GM19397 (cell line): ENCODE results near the gene PLAAT3.
"Not testable (repeated sequence)": the region's sequence is repeated elsewhere in the genome, so short reads cannot be mapped to it uniquely, and the experiment has no call there.

Experiments used
- ATAC-seq: cut with Tn5 transposase; IDR thresholded peaks from one replicate; pipeline ENCODE4 v1.9.1; 2021; ENCODE audit warnings: mild to moderate bottlenecking, moderate library complexity; ENCODE audit not compliant: unreplicated experiment

The PLAAT3 gene

DNA sequence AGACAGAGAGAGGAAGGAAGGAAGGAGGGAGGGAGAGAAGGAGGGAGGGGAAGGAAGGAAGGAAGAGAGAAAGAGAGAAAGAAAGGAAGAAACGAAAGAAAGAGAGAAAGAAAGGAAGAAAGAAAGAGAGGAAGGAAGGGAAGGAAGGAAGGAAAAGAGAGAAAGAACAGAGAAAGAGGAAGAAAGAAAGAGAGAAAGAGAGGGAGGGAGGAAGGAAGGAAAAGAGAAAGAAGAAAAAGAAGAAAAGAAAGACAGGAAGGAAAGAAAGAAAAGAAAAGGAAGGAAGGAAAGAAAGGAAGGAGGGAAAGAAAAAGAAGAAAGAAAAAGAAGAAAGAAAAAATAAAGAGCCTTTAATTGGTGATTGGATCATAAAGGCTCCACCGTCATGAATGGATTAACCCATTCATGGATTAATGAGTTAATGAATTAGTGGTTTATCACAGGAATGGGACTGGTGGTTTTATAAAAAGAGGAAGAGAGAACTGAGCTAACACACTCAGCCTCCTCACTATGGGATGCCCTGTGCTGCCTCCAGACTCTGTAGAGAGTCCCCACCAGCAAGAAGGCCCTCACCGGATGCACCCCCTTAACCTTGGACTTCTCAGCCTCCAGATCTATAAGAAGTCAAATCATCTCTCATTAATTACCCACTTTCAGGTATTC lies 42.1 kb downstream of the PLAAT3 start:
- ATAC-seq: no peak

DNA sequence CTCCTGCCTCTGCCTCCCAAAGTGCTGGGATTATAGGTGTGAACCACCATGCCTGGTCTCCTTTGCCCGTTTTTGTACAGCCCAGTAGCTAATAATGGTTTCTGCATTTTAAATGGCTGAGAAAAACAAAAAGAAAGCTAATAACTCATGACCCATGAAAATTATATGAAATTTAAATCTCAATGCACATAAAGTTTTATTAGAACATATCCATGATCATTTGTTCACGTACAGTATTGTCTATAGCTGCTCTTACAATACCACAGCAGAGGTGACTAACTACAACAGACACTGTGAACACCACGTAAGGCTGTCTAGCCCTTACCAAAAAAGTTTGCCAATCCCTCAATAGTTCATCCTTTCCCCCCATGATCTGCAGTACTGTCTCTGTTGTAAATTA lies 44.7 kb downstream of the PLAAT3 start:
- ATAC-seq: no peak

DNA sequence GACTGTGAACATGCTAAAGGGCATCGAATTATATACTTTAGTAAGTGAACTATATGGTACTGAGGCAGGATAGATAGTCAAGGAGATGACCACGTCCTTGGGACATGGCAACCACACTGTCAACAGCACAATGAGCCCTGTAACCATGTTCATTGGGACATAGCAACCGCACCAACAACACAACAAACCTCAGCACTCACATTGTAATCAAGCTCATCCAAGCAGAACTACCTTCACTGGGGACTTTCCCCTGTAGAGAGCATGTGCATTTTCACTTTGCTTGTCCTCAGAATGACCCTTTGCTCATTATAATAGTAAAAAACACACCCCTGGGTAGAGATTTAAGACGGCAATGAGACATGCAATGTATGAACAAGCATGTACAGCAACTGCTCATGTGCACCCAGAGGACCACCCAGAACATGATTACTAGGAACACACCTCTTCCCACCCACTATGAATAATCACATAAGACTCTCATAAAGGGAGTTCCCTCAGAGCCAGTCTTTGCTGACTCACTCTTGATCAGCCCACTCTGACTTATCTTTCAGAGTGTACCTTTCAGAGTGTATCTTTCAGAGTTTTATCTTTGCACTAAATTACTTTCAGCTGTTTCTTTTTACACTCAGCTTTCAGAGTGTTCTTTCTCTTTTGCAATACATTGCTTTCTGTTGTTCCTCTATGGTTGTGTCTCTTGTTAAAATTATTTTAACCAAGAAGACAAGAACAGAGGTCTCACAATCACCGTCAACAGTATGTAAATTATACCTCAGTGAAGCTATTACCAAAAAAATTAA lies 47.0 kb downstream of the PLAAT3 start:
- peak; percentile 71 for ATAC-seq

DNA sequence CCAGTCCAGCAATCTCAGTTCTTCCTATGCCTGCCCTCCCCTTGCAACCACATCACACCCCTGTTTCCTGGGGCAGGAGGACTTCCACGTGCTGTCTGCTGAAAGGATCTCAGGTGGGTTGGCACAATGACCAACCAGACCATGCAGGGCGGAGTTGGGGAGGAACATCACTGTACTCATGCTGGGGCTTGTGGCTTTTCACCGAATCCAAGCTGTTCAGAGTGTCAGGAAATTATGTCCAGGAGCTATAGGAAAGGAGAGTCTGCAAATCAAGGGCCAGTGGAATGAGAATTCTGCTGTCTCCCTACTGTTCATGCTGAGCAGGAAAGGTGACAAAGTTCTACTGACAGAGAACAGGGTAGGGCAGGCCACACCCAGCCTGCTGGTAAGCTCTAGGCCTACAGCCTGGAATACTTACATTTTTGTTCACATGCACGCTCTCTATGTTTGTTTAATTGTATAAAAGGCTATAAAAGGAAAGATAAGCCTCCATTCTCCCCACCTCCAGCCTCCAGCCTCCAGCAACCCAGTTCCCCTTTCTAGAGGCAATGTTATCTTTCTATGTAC lies 49.4 kb downstream of the PLAAT3 start:
- no peak for ATAC-seq

DNA sequence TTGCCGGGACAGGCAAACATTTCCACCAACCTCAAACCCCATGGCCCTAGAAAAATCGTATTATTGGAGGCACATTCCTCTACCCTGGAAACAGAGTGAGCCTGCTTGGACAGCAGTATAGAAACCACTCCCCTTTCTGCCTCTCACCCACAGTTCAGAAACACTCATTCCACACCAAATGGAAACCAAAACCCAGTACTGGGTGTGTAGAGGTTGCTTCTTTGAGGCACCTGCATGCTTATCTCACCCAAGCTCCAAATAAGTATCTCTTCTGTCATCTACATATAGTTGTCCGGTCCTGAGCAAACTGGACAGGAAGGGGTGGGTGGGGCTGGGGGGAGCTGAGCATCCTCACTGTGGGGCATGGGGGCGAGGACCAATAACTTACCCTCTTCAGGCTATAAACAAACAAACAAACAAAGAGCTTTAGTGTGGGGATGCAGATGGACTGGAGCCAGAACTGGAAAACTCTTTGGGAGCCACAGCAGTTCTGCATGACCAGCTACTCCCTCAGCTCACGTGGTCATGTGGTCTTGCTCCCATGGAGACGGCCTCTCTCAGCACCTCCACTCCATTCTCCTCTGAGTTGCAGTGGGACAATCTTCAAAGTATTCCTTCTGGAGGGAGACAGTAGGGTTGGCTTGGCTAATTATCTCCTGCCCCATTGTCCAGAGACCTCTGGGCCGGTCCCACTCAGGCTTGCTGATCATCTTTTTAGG lies 50.0 kb downstream of the PLAAT3 start:
- peak; percentile 51 for ATAC-seq

DNA sequence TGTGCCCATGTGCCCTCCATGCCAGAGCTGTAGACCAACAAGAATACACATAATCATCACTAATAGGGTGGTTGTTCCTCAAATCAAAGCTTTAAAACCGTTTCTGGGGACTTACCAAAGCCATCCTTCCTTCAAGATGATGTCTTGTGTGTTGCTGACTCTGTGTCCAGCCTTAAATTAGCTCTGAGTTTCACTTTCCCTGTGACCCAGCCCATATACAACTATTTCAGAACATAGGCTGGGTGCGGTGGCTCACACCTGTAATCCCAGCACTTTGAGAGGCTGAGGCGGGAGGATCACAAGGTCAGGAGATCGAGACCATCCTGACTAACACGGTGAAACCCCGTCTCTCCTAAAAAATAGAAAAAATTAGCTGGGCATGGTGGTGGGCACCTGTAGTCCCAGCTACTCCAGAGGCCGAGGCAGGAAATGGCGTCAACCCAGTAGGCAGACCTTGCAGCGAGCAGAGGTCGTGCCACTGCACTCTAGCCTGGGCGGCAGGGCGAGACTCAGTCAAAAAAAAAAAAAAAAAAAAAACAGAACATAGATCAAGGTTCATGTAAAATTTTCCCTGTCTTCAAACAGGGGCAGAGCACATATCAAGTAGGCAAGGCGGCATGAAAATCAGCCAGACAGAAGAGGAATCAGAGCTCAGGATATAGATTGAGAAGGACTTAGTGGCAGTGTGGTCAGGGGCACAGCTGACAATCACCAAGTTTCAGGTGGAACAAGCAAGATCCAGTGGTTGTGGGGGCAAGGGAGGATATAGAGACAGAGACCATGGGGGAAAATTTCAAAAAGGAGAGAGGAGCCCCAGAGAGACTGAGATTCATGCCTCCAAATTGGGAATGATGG lies 50.8 kb downstream of the PLAAT3 start, which contains the start of gene PLAAT2:
PLAAT2 (minus strand) TSS at position 179 of the 855 bp plus-strand sequence; CDS start at position 124, 55 bp downstream.
- no peak for ATAC-seq

DNA sequence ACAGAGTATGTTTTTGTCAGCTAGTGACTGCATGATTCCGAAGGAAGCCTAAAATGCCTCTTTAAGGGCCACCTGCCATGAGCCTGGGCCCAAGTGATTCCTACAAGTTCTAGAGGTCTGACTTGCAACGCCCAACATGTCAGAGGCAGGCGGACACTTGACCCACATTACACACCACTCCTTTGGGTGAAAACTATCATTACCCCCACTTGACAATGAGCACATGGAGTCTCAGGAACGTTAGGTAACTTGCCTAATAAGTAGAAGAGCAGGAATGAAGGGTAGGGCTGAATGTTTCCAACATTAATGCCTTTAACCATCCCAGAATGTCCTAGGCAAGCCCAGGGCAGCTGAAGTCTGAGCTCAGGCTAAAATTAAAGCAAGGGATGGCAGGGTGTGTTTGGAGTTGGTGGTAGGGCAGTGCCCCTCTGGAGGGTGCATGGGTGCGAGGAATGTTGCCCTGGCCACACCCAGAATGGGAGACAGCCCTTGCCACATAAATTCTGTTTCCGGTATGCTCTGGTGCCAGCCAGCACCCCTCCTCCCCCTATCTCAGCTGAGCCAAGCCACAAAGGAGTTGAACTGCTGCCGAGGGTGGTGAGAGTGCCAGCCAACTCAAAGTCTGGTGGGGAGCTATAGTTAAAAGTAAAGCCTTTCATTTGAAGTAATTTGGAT lies 53.6 kb downstream of the PLAAT3 start:
- no peak for ATAC-seq

DNA sequence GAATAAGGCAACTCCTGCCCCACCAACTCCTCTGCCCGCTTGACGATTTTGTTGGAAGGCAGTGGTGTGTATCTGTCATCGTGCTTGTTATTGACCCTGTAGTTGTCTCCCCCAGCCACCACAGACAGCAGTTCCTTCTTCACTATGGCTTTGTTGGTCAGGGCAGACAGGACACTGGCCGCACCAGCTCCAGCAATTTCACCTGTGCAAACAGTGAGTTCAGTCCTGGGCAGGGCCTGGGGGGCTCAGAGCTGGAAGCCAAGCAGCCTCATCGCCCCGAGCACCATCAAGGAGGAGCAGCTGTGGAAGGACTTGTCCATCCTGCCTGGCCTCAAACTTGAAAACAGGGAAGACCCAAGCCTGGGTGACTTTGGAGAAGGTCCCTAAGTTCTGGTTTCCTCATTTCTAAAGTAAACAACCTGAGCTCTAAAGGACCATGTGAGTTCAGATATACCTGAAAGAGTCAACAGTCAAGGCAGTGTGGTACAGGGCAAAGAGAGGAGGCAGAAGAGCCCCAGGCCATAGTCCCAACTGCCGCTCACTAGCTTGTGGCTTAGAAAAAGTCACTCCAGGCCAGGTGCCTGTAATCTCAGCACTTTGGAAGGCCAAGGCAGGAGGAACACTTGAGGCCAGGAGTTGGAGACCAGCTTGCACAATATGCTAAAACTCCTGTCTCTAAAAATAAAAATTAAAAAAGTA lies 55.6 kb downstream of the PLAAT3 start:
- no peak for ATAC-seq

DNA sequence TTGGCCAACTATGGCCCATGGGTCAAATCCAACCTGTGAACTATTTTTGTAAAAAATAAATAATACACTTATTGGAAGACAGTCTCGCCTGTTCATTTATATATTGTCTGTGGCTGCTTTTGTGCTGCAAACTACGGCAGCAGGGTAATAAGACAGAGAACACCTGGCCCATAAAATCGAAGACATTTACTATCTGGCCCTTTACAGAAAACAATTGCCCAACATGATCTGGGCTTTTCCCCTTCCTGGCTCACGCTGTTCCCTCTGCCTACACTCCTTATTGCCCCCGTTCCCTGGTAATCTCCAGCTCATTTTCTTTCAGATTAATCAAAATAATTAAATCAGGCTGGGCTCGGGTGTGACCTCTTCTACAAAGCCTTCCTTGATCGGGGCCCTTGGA lies 56.7 kb downstream of the PLAAT3 start:
- no peak for ATAC-seq

DNA sequence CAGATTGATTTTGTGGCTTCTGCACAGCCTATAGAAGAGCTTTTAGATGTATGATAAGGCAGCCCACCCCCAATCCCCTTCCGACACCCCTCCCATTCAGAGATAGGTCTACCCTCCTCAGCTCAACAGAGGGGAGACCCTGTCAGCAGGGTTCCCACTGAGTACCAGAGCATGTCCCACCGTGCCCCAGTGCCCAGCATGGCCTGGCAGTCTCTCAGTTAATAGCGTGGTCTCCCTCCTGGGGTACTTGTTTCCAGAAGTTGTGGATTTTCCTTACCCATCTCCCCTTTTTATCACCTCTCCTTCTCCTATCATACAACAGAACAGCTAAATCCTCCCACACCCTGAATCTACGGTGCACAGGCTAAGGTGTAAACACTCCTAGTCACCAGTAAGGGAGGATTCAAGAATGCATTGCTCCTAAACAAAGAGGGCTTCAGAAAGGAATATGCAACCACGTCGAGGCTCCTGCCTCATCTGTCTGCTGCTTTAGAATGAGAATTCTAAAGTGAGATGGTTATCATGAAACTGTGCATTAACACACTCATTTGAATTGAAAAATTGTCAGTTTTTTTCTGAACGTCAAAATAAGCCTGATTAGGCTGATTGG lies 57.7 kb downstream of the PLAAT3 start:
- ATAC-seq: no peak

DNA sequence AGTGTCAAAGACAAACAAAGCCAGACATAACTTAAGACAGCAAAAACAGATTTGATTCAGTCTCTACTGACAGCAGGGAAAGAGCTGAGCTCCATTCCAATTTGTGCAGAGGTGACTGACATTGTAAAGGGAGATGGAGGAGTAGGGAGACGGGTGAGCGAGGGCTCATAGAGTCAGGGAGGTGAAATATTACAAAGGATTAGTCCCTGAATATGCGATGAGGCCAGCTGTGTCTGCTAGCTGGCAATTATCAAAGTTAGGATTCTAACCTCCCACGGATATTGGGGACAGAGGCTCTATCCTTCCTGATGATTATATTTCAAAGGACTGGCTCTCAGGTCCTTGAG lies 59.4 kb downstream of the PLAAT3 start:
- no peak for ATAC-seq

DNA sequence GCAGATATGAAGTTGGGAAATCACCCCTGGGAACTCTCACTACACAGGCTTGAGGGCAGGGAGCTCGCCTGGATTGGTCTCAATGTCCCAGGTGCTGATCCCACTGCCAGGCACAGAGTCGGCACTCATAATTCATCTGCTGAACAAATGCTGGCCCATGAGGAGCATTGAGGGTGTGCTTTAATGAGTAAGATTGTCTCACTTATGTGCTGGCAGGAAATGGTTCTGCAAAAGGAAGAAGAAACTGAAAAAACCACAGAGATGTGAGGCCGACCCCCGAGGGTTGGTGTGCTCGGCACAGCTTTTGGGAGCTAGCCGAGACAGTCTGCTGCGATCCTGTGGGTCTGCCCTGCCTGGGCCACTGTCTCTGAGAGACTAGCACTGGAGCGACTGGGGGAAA lies 60.5 kb downstream of the PLAAT3 start:
- no peak for ATAC-seq

DNA sequence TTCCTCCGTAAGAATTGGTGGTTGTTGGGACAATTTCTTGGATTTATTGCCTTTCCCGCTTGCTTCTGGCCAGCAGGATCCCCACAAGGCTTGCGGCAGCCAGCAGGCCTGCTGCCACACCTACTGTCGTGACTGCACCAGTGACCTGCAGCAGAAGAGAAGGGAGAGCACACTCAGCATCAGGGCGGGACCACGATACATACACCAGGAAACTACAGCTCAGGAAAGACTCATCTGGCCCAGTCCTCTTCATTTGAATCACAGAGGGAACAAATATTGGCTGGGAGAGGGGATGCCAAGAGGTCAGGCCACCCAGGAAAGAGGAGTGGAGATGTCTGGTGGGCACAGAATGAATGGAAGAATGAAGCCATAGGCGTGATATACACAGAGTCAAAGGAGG lies 61.3 kb downstream of the PLAAT3 start:
- ATAC-seq: no peak

DNA sequence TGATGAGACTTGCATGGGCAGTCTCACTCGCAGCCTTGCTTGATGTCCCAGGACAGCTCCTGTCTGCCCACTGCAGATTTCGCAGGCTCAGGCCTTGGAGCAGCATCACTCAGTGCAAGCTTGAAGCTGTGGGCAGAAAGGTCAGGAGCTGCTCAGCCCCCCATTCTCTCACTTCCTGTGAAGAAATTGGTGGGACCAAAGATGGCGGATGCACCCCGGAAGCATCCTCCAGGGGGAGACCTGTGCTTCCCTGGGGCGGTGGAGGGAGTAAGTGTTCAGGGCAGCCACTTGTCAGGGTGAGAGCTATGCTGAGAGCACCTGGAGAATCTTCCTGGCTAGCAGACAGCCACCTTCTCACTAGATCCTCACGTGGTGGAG lies 62.4 kb downstream of the PLAAT3 start:
- ATAC-seq: no peak

DNA sequence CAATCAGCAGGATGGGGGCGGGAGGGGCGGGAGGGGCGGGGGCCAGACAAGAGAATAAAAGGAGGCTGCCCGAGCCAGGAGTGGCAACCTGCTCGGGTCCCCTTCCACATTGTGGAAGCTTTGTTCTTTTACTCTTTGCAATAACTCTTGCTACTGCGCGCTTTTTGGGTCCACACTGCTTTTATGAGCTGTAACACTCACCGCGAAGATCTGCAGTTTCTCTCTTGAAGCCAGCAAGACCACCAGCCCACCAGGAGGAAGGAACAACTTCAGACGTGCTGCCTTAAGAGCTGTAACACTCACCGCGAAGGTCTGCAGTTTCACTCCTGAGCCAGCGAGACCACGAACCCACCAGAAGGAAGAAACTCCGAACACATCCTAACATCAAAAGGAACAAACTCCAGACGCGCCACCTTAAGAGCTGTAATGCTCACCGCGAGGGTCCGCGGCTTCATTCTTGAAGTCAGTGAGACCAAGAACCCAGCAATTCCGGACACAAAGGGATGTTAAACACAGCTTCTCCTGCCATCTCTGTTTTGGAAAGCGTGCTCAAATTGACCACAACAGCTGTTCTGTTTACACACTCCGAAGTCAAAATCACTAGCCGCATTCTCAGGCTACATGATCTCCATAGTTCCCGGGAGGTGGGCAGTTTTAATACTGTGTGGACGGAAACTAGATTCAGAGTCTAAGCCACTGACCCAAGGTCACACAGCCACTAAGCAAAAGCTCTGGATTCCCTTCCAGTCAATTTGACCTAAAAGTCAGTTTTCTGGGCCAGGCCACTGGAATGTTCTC lies 62.9 kb downstream of the PLAAT3 start:
- ATAC-seq: no peak

DNA sequence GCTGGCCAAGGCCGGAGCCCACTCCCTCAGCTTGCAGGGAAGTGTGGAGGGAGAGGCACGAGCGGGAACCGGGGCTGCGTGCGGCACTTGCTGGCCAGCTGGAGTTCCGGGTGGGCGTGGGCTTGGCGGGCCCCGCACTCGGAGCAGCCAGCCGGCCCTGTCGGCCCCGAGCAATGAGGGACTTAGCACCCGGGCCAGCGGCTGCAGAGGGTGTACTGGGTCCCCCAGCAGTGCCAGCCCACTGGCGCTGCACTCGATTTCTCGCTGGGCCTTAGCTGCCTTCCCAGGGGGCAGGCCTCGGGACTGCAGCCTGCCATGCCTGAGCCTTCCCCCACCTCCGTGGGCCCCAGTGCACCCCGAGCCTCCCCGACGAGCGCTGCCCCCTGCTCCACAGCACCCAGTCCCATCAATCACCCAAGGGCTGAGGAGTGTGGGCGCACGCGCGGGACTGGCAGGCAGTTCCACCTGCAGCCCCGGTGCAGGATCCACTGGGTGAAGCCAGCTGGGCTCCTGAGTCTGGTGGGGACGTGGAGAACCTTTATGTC lies 64.0 kb downstream of the PLAAT3 start:
- ATAC-seq: not testable (repeated sequence)

DNA sequence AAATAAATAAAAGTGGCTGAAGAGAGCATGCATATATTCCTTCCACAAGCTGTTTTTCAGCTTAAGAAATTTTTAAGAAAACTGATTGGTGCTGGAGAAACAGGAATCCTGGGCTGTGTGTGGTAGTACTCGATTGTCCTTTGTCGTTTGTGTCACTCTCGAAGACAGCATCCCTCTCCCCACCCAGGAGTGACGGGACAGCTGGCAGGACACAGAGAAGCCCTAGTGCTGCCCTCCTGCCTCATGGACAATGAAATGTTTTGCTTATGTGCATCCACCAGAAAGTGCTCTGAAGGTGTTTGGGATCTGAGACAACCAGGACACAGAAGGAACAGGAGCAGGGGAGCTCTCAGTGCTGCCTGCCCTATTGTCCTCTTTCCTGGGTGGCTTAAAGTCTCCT lies 64.8 kb downstream of the PLAAT3 start:
- no peak for ATAC-seq

DNA sequence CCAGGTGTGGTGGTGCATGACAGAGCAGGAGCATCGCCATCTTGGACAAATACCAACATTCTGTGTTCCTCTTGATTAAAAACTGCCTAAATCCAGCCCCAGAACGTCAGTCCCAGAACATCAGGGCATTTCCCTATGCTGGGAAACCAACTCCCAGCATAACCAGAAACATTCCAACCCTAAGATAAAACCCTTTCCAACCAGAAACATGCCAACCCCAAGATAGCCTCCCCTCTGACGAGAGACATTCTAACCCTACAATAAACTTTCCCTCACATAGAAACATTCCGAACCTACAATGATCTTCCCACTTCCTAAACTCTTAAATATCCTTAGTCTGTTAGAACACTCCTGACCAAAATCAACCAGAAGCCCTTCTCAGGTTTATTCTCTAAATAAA lies 66.1 kb downstream of the PLAAT3 start:
- ATAC-seq: no peak
